HFFc6 (cell line): ENCODE results near the gene CFAP251. TPM values are rescaled to one million over a fixed set of nuclear protein-coding genes. Genes with fewer than 3 reads are reported as not detected.
A peak's percentile ranks its signal among the peaks of the same experiment; 100 is the strongest.

ENCODE experiments used
- DNase-seq: peaks from one replicate; pipeline ENCODE4 v3.0.0-alpha.2; 2018
- H3K27ac Mint-ChIP-seq: 2 replicates; pipeline ENCODE4 v1.8.0; 2020; ENCODE audit warnings: mild to moderate bottlenecking, mixed read lengths
- H3K27me3 Mint-ChIP-seq: 2 replicates; pipeline ENCODE4 v1.8.0; 2021; ENCODE audit warnings: mild to moderate bottlenecking, moderate library complexity, mixed read lengths; ENCODE audit not compliant: insufficient read depth
- H3K36me3 Mint-ChIP-seq: 2 replicates; pipeline ENCODE4 v1.8.0; 2021; ENCODE audit warnings: low read depth, mixed read lengths
- H3K4me1 Mint-ChIP-seq: 2 replicates; pipeline ENCODE4 v1.8.0; 2020; ENCODE audit warnings: low read depth, mixed read lengths
- H3K4me3 Mint-ChIP-seq: 2 replicates; pipeline ENCODE4 v1.8.0; 2020; ENCODE audit warnings: mild to moderate bottlenecking, moderate library complexity, mixed read lengths
- H3K9me3 Mint-ChIP-seq: 2 replicates; pipeline ENCODE4 v1.8.0; 2020; ENCODE audit warnings: mild to moderate bottlenecking, mixed read lengths
- CTCF ChIP-seq: fragments of 200-600 bp; sonication (generic); IDR thresholded peaks from 2 replicates; pipeline ENCODE4 v1.5.0; 2021; ENCODE audit warnings: antibody characterized with exemption, mild to moderate bottlenecking
- total RNA-seq, 6 experiments: library from RNA; stranded (reverse); fragmentation: NEBNext Ultra II Directional; extraction: Animal tissue kit (Norgen Biotek cat#: 25700); gene quantifications; 2 replicates in 1 of 6; 3 replicates in 5 of 6; pipeline ENCODE4 v1.2.3, GENCODE V29; 2021

The CFAP251 gene
- total RNA-seq, 6 experiments from 2014 or later, result 0.66 to 4.2 (median 3.3) TPM

GRCh38 chr12:122042910-122043309, 124.5 kb downstream of the CFAP251 start:
- Mint-ChIP-seq H3K27me3 (no peaks in the 10 kb centered on the region), H3K27ac (no peak overlapping the region), H3K4me1 (no peaks in the 10 kb centered on the region), H3K36me3 (no peaks in the 10 kb centered on the region), H3K9me3 (no peaks in the 10 kb centered on the region), H3K4me3 (no peak overlapping the region)
- DNase-seq, result no peak
- no peak for TF ChIP-seq CTCF

- Mint-ChIP-seq H3K4me3 (no peak overlapping the region), H3K9me3 (no peaks in the 10 kb centered on the region), H3K27me3 (no peaks in the 10 kb centered on the region), H3K4me1 (no peaks in the 10 kb centered on the region), H3K27ac (no peak overlapping the region), H3K36me3 (no peaks in the 10 kb centered on the region)
- no peak for DNase-seq
- TF ChIP-seq CTCF, result no peak
Observed at GRCh38 chr12:122043476-122043875, 125.1 kb downstream of the CFAP251 start.

- Mint-ChIP-seq H3K36me3 (no peaks in the 10 kb centered on the region), H3K4me3 (no peak overlapping the region), H3K27me3 (no peaks in the 10 kb centered on the region), H3K4me1 (no peaks in the 10 kb centered on the region), H3K27ac (no peak overlapping the region), H3K9me3 (no peaks in the 10 kb centered on the region)
- no peak for DNase-seq
- TF ChIP-seq CTCF, result no peak
Observed at GRCh38 chr12:122045262-122045661, 126.9 kb downstream of the CFAP251 start.

GRCh38 chr12:122046145-122046544, 127.8 kb downstream of the CFAP251 start:
- Mint-ChIP-seq H3K27me3 (no peaks in the 10 kb centered on the region), H3K4me1 (no peaks in the 10 kb centered on the region), H3K36me3 (no peaks in the 10 kb centered on the region), H3K9me3 (no peaks in the 10 kb centered on the region), H3K4me3 (no peak overlapping the region), H3K27ac (no peak overlapping the region)
- DNase-seq, result no peak
- no peak for TF ChIP-seq CTCF

- TF ChIP-seq CTCF, result no peak
- Mint-ChIP-seq H3K4me1 (no peaks in the 10 kb centered on the region), H3K27me3 (no peaks in the 10 kb centered on the region), H3K9me3 (no peaks in the 10 kb centered on the region), H3K36me3 (no peaks in the 10 kb centered on the region), H3K27ac (no peak overlapping the region; the same call in 1 of the 2 replicates), H3K4me3 (no peak overlapping the region)
- peak; percentile 15 for DNase-seq
Observed at GRCh38 chr12:122048151-122048550, 129.8 kb downstream of the CFAP251 start.

- no peak overlapping the region for H3K27ac Mint-ChIP-seq
- H3K4me1 Mint-ChIP-seq, result peaks cover 7% of the 10 kb centered on the region; the same call in 1 of the 2 replicates
- TF ChIP-seq CTCF, result no peak
- H3K27me3 Mint-ChIP-seq, result peaks cover 2% of the 10 kb centered on the region; the same call in 1 of the 2 replicates
- DNase-seq, result no peak
- H3K9me3 Mint-ChIP-seq, result no peaks in the 10 kb centered on the region
- no peak overlapping the region for H3K4me3 Mint-ChIP-seq
- H3K36me3 Mint-ChIP-seq, result no peaks in the 10 kb centered on the region
Observed at GRCh38 chr12:122049827-122050226, 131.4 kb downstream of the CFAP251 start.
